GM06990 (cell line): ENCODE data around the gene SUMF2.
"Not testable (repeated sequence)": the region's sequence is repeated elsewhere in the genome, so short reads cannot be mapped to it uniquely, and the experiment has no call there.

Experiments
- DNase-seq: peaks from one replicate; pipeline ENCODE4 v3.0.0-alpha.2; 2011; ENCODE audit not compliant: insufficient read length; ENCODE audit errors: extremely low read depth
- H3K27me3 ChIP-seq: replicated peaks from 2 replicates; pipeline ENCODE4 v1.6.0; 2011; ENCODE audit warnings: low read length; ENCODE audit not compliant: control insufficient read depth, insufficient read depth
- H3K36me3 ChIP-seq: 2 replicates; pipeline ENCODE4 v1.5.1; 2011; ENCODE audit warnings: low read length; ENCODE audit not compliant: control insufficient read depth, insufficient read depth
- H3K4me3 ChIP-seq: replicated peaks from 2 replicates; pipeline ENCODE4 v1.5.1; 2011; ENCODE audit warnings: low read depth, mild to moderate bottlenecking, control low read depth, low read length
- TF ChIP-seq, protein P1 (sequence below): IDR thresholded peaks from 2 replicates; pipeline ENCODE4 v1.5.1; 2011; ENCODE audit warnings: low read length, control low read depth, mild to moderate bottlenecking, inconsistent platforms; ENCODE audit not compliant: insufficient read depth, poor library complexity, severe bottlenecking

SUMF2 gene

DNA sequence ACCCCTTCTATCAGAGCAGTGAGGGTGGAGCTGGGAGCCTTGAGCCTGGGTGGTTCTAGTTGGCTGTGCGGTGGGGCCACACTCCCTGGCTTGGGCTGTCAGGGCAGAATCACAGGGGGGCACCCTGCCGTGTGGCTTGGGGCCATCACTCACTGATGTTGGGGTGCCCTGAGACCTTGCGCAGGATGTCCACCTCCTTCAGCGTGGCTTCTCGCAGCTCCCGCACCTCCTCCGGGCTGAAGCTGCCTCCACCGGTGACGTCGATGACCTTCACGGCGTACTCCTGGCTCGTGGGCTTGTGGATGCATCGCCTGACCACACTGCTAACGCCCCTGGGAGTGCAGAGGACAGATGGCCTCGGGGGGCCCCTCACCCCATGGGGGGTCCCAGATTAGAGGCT is 23.4 kb downstream of the SUMF2 start:
- Histone ChIP-seq H3K27me3 (no peaks in the 10 kb centered on the region), H3K4me3 (no peak overlapping the region), H3K36me3 (peaks cover 4% of the 10 kb centered on the region)
- DNase-seq, result no peak
- TF ChIP-seq, protein P1, sequence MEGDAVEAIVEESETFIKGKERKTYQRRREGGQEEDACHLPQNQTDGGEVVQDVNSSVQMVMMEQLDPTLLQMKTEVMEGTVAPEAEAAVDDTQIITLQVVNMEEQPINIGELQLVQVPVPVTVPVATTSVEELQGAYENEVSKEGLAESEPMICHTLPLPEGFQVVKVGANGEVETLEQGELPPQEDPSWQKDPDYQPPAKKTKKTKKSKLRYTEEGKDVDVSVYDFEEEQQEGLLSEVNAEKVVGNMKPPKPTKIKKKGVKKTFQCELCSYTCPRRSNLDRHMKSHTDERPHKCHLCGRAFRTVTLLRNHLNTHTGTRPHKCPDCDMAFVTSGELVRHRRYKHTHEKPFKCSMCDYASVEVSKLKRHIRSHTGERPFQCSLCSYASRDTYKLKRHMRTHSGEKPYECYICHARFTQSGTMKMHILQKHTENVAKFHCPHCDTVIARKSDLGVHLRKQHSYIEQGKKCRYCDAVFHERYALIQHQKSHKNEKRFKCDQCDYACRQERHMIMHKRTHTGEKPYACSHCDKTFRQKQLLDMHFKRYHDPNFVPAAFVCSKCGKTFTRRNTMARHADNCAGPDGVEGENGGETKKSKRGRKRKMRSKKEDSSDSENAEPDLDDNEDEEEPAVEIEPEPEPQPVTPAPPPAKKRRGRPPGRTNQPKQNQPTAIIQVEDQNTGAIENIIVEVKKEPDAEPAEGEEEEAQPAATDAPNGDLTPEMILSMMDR, result no peak

- TF ChIP-seq, protein P1, result no peak
- Histone ChIP-seq H3K36me3 (peaks cover 3% of the 10 kb centered on the region), H3K4me3 (no peak overlapping the region), H3K27me3 (no peaks in the 10 kb centered on the region)
- no peak for DNase-seq
Measured at GRCh38 chr7:56091591-56091990, 27.5 kb downstream of the SUMF2 start.

- H3K36me3 ChIP-seq, H3K4me3 ChIP-seq, H3K27me3 ChIP-seq, DNase-seq: not testable (repeated sequence)
Measured at GRCh38 chr7:56092388-56092787, 28.3 kb downstream of the SUMF2 start.

DNA sequence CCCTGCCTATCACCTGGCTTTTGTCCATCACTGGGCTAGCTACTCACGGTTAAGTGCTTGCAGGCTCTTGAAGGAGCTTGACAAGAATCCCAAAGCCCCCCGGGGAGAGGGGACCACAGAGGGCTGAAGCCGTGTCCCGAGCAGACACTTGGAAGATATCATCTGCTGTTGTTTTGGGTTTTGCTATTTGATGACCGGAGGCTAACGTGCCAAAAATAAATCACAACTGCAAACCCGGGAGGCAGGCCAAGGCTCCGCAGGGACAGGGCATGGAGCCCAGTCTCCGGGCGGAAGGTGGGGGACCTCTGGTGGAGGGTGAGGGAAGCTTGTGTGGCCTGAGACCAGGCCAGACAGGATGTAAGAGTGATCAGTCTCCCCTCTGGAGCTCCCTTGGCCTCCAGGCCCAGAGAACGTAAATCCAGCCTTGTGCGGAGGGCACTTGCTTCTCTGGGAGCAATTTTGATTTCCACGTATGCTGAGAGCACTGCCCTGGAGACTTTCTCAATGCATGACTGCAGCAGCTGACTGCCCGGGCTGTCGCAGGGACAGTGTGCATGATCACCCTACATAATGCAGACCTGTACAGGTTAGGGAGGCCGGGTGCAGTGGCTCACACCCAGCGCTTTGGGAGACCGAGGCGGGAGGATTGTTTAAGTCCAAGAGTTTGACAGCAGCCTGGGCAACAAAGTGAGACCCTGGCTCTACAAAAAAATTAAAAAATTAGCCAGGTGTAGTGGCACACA is 28.9 kb downstream of the SUMF2 start, which contains the start of gene PHKG1:
Gene PHKG1 (minus strand): TSS at position 164 of the 743 bp plus-strand sequence. CDS start 4,011 bp downstream, outside the sequence.
- Histone ChIP-seq H3K4me3 (no peak within 1 kb of the TSS), H3K36me3 (no peaks in the 10 kb centered on the region; the same call in 1 of the 2 replicates), H3K27me3 (no peaks in the 10 kb centered on the region)
- no peak for DNase-seq
- TF ChIP-seq, protein P1, result no peak

GRCh38 chr7:56097700-56098099 is 33.6 kb downstream of the SUMF2 start:
- Histone ChIP-seq H3K4me3 (no peak overlapping the region), H3K36me3 (peaks cover 10% of the 10 kb centered on the region), H3K27me3 (no peaks in the 10 kb centered on the region)
- no peak for DNase-seq
- TF ChIP-seq, protein P1, result no peak

DNA sequence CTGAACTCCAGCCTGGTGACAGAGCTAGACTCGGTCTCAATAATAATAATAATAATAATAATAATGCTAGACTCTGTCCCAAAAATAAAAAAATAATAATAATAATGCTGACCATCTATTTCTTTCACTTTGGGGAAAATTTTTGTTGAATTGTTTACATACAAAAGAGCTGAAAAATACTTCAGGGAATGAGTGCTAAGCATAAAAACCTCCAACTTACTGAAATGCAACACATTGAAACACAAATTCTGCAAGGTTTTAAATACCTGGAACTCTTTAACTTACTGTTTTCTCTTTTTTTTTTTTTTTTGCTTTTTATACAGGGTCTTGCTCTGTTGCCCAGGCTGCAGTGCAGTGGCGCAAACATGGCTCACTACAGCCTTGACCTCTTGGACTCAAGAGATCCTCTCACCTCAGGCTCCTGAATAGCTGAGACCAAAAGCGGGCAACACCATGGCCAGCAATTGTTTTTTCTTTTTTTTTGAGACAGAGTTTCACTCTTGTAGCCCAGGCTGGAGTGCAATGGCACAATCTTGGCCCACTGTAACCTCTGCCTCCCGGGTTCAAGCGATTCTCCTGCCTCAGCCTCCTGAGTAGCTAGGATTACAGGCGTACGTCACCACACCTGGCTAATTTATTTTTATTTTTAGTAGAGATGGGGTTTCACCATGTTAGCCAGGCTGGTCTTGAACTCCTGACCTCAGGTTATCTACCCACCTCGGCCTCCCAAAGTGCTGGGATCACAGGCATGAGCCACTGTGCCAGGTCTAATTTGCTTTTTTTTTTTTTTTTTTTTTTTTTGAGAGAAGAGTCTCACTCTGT is 34.3 kb downstream of the SUMF2 start:
- not testable (repeated sequence) for H3K27me3 ChIP-seq

More for the DNA sequence above, 34.3 kb downstream of the SUMF2 start:
- H3K4me3 ChIP-seq, DNase-seq: not testable (repeated sequence)
- peaks cover 12% of the 10 kb centered on the region for H3K36me3 ChIP-seq
